ENCODE measurements around the gene CXorf58. TPM values are rescaled to one million over a fixed set of nuclear protein-coding genes. Genes with fewer than 3 reads are reported as not detected.
A peak's percentile ranks its signal among the peaks of the same experiment; 100 is the strongest.

CXorf58 gene
- total RNA-seq, 1 donor from 2014 or later: not detected

- FAIRE-seq (no peak), DNase-seq (ENCODE audit: low read depth) (no peak)
- H2AFZ ChIP-seq (ENCODE audit: low read depth, low read length): no peak overlapping the region
- H3K79me2 ChIP-seq (ENCODE audit: insufficient read depth, low read length): no peaks in the 10 kb centered on the region
- no peaks in the 10 kb centered on the region for H3K9me3 Mint-ChIP-seq (ENCODE audit: unreplicated experiment)
- no peaks in the 10 kb centered on the region for H3K36me3 ChIP-seq (ENCODE audit: insufficient read depth, low read length)
- peaks cover 17% of the 10 kb centered on the region for H3K4me1 ChIP-seq (ENCODE audit: insufficient read depth, low read length)
- no peak overlapping the region for H3K4me3 ChIP-seq (ENCODE audit: insufficient read depth, low read depth, low read length)
- no peaks in the 10 kb centered on the region for H4K20me1 ChIP-seq (ENCODE audit: insufficient read depth, low read length)
- no peaks in the 10 kb centered on the region for H3K27me3 ChIP-seq (ENCODE audit: insufficient read depth, low read length)
- H3K27ac ChIP-seq (ENCODE audit: low read depth, low read length): no peak overlapping the region
- no peaks in the 10 kb centered on the region for H3K9me3 ChIP-seq (ENCODE audit: insufficient read depth, low read depth, low read length)
- H3K36me3 Mint-ChIP-seq (ENCODE audit: low read depth, unreplicated experiment): no peaks in the 10 kb centered on the region
- H3K9ac ChIP-seq (ENCODE audit: low read length): no peak overlapping the region
- no peak overlapping the region for H3K4me3 Mint-ChIP-seq (ENCODE audit: unreplicated experiment)
- no peak overlapping the region for H3K4me2 ChIP-seq (ENCODE audit: low read length)
- no peak overlapping the region for H3K27ac Mint-ChIP-seq (ENCODE audit: unreplicated experiment)
- TF ChIP-seq EZH2 (IDR thresholded peaks at IDR 0.05; ENCODE audit: insufficient read depth, low read length): no peak
- no peak for TF ChIP-seq CTCF (IDR thresholded peaks at IDR 0.05; ENCODE audit: insufficient read depth, low read depth, low read length)
- no peaks in the 10 kb centered on the region for H3K27me3 Mint-ChIP-seq (ENCODE audit: low read depth, unreplicated experiment)
- peaks cover 13% of the 10 kb centered on the region for H3K4me1 Mint-ChIP-seq (ENCODE audit: low read depth, unreplicated experiment)
These were observed 28.3 kb upstream of the CXorf58 start for GRCh38 chrX:23879380-23880090.

DNA sequence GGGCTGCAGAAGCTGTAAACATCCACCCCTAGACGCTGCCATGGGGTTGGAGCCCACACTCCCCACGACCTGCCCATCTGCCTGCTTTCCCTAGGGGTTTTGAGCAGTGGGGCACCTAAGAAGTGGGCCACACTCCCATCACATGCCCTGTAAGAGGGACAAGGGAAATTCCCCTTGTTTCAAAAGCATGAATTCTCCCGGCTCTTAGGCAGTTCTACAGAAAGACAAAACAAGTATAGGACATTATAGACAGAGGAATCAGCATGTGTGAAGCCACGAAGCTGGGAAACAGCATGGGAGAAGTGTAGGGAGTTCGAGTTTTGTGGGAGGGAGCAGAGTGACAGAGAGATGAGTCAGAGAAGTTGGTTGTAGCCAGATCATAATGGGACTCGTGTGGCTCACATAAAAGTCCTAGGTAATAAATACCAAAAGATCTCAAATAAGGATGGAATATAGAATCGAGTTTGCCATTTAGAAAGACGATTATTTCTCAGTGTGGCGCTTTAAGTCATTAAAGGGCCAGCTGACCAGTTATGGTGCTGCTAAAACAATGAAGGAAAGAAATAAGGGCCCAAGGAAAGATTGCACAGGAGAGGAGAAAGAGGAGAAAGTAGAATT lies 24.0 kb upstream of the CXorf58 start:
- H3K36me3 ChIP-seq (ENCODE audit: insufficient read depth, low read length): no peaks in the 10 kb centered on the region
- no peaks in the 10 kb centered on the region for H4K20me1 ChIP-seq (ENCODE audit: insufficient read depth, low read length)
- peak; percentile 77 for DNase-seq (ENCODE audit: low read depth)
- Mint-ChIP-seq H3K4me3 (ENCODE audit: unreplicated experiment) (no peak overlapping the region), H3K9me3 (ENCODE audit: unreplicated experiment) (no peaks in the 10 kb centered on the region), H3K36me3 (ENCODE audit: low read depth, unreplicated experiment) (no peaks in the 10 kb centered on the region), H3K27me3 (ENCODE audit: low read depth, unreplicated experiment) (no peaks in the 10 kb centered on the region), H3K27ac (ENCODE audit: unreplicated experiment) (peak overlapping the region; percentile 95), H3K4me1 (ENCODE audit: low read depth, unreplicated experiment) (peaks cover 18% of the 10 kb centered on the region)
- peak overlapping the region; percentile 89 for H3K27ac ChIP-seq (ENCODE audit: low read depth, low read length)
- H3K4me1 ChIP-seq (ENCODE audit: insufficient read depth, low read length): peaks cover 17% of the 10 kb centered on the region
- no peak overlapping the region for H3K4me3 ChIP-seq (ENCODE audit: insufficient read depth, low read depth, low read length)
- peak; percentile 96 for FAIRE-seq
- H3K79me2 ChIP-seq (ENCODE audit: insufficient read depth, low read length): no peaks in the 10 kb centered on the region
- H2AFZ ChIP-seq (ENCODE audit: low read depth, low read length): peak overlapping the region; percentile 23
- TF ChIP-seq CTCF (IDR thresholded peaks at IDR 0.05; ENCODE audit: insufficient read depth, low read depth, low read length) (no peak), EZH2 (IDR thresholded peaks at IDR 0.05; ENCODE audit: insufficient read depth, low read length) (no peak)
- H3K27me3 ChIP-seq (ENCODE audit: insufficient read depth, low read length): no peaks in the 10 kb centered on the region
- peak overlapping the region; percentile 74 for H3K9ac ChIP-seq (ENCODE audit: low read length)
- H3K9me3 ChIP-seq (ENCODE audit: insufficient read depth, low read depth, low read length): no peaks in the 10 kb centered on the region
- H3K4me2 ChIP-seq (ENCODE audit: low read length): peak overlapping the region; percentile 80
